Epidermal melanocyte (primary cell): ENCODE data around the gene RNF167.

Source experiments
- DNase-seq: peaks from one replicate; pipeline ENCODE4 v3.0.0; 2011; ENCODE audit warnings: low spot score; ENCODE audit not compliant: insufficient read length

Gene RNF167

DNA sequence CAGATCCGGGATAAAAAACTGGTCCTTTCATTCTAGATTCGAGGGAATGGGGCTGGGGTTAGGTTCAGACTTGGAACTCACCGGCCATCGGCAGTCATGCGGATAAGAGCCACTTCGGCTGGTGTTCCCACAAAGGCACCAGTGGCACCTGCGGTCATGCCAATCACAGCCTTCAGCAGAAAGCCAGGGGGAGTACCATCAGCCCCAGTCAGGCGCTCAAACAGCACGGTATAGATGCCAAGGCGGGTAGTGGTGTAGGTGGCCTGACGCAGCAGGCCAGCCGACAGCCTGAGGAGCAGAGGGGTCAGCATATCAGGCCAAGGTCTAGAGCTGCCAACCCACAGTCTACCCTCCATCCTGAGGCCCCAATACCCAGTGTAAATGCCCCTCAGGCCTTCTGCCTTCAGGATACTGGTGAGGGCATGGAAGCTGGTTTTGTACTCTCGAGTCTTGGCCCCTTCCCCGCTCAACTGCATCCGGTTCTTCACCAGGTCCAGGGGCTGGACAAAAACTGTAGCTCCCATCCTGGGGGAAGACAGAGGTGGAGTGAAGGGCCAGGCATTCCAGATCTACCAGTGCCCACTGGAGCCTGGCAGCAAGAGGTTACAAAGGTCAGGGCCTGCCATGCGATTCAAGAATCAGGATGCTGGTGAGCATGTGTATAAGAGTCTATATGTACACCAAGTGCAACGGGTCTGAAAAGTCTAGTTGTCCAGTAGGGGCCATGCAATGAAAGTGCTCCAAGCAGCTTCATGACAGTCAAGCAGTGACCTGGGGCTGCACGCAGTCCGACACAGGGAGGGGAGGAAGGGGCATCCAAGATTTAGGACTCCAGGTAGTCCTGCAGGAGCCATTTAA is 1.2 kb upstream of the RNF167 start:
- peak; percentile 15 for DNase-seq

DNA sequence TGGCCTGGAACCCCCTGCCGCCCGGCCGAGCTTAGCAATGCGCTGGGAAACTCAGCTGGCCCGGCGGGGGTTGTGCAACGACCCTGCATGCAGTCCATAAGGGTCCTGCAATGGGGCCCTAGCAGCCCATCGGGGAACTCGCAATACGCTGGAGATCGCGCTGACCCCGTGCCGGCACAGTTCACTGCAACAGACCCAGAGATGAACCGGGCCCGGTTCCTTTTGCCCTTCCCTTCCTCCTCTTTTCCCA is 597 bp upstream of the RNF167 start:
- no peak for DNase-seq

DNA sequence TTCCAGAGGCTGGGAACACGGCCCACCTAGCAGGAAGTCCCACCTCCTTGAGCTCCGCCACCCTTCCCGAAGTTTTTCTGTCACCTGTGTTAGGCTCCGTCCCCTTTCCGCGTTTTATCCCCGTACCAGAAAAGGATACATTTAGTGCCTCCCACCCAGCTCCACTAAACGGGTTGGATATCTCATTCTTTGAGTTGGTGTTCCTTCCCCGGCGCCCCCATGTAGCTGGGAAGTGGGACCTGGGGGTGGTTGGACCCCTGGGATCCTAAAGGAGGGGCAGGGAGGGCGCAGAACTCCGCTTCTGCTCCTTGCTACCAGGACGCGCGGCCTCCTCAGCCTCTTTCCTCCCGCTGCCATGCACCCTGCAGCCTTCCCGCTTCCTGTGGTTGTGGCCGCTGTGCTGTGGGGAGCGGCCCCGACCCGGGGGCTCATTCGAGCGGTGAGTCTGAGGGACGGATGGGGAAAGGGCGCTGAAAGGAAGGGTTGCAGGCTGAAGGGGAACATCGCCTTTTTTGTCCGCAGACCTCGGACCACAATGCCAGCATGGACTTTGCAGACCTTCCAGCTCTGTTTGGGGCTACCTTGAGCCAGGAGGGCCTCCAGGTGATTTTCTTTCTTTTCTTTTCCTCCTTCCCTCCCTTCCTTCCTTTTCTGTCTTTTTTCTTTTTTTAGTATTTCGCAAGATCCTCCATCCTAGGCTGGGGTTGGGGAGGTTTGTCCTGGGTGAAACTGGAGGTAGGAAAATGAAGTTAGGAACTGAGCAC is 669 bp downstream of the RNF167 start:
- peak; percentile 91 for DNase-seq

DNA sequence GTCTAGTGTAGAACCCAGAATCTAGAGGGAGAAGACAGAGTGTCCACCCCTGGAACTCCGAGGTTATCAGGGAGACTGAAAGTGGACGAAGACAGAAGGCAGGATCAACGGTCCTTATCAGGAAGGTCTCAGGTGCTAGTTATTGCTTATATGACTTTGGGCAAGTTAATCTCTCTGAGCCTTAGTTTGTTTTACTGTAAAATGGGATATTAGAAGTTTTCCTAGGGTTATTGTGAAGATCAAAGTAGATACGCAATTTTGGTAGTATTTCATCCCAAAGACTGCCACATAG is 1.2 kb downstream of the RNF167 start:
- no peak for DNase-seq

DNA sequence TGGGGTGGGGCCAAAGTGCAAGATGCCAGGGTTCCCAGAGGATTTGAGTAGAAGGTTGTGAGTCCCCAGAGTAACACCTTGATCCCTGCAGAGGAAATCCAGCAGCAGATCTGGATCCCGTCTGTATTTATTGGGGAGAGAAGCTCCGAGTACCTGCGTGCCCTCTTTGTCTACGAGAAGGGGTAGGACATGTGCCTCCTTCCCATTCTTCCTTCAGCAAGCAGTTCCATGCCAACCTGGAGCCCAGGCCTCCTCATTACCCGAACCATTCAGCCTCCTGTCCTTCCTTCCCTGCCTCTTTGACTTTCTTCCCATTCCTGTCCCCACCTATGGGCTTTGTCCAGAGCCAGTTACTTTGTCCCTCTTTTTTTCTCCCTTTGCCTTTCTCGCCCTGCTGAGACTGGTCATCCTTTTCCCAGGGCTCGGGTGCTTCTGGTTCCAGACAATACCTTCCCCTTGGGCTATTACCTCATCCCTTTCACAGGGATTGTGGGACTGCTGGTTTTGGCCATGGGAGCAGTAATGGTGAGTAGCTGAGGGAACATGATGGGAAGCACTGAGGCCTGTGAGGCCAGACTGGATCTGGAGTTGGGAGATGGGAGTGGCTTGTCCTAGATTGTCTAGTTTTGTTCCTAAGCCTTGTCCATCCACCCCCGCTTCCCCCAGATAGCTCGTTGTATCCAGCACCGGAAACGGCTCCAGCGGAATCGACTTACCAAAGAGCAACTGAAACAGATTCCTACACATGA is 2.9 kb downstream of the RNF167 start:
- DNase-seq = no peak

DNA sequence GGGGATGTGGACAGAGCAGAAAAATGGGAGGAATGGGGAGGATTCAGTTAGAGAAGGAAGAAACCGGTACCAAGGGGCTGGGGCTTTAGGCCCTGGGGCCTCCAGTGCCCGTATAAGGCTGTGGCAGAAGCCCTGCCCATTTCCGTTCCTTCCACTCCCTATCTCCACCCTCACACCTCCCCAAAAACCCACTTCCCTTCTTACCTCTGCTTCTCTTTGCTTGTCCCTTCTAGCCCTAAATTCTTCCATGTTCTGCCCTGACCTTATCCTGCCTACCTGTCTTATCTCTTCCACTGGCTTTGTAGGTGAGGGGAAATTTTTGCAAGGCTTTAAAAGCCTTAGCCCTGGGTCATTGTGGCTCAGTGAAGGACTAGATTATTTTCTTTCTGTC is 4.1 kb downstream of the RNF167 start:
- DNase-seq = peak; percentile 10

DNA sequence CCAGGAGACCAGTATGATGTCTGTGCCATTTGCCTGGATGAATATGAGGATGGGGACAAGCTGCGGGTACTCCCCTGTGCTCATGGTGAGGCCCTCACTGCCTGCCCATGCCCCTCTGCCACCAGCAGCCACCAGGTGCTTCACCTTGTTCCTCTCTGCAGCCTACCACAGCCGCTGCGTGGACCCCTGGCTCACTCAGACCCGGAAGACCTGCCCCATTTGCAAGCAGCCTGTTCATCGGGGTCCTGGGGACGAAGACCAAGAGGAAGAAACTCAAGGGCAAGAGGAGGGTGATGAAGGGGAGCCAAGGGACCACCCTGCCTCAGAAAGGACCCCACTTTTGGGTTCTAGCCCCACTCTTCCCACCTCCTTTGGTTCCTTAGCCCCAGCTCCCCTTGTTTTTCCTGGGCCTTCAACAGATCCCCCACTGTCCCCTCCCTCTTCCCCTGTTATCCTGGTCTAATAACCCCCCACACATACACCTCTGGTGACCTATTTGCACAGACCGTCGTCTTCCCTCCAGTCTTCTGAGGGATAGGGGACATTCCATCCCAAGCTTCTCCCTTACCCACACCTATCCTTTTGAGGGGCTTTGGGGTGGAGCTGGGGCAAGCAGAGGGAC is 4.6 kb downstream of the RNF167 start:
- DNase-seq = peak; percentile 5

DNA sequence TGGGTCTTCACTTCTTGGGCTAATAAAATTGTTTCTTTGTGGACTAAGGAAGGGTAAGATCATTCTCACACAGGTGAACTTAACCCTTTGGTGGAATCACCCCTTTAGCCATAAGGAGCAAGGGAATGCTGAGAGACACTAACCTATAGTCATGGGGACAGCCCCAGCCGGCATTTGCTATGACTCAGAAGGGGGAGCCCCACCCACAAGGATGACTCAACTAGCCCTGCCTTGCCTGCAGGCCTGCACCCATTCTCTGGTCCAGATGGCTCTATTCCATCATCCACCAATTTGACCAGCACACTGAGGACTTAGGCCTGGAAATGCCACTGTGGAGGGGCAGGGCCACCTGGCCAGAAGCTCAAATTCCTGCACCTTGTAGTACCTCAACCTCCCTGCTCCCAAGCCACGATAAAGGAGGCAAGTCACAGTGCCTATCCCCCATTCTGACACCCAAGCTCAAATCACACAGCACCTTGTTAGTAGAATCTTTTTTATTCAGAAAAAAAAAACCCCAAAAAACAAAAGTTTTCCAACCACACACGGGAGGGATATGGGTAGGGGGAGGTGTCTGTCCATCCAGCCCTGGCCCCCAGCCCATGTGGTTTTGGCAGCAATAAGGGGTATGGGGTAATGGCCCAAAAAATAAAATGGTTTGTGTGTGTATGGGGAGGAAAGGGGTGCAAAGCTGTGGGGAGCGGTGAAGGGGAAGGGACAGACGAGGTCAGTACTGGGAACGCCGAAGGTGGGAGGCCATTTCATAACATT is 5.3 kb downstream of the RNF167 start:
- DNase-seq = peak; percentile 34

DNA sequence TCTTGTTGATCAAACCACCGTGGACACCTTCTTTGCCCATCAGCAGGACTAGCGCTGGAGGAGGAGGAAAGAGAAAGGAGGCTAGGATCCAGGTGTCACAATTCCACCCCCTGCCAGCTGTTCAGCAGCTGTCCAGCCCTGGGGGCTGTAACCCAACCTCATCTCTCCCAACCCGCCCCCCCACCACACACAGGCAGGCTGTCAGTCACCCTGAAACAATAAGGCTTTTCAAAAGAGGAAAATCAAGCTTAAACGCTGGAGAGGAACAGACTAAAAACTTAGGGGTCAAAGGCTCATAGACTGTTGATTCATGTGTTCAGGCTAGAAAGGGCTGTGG is 5.8 kb downstream of the RNF167 start:
- DNase-seq = peak; percentile 22

DNA sequence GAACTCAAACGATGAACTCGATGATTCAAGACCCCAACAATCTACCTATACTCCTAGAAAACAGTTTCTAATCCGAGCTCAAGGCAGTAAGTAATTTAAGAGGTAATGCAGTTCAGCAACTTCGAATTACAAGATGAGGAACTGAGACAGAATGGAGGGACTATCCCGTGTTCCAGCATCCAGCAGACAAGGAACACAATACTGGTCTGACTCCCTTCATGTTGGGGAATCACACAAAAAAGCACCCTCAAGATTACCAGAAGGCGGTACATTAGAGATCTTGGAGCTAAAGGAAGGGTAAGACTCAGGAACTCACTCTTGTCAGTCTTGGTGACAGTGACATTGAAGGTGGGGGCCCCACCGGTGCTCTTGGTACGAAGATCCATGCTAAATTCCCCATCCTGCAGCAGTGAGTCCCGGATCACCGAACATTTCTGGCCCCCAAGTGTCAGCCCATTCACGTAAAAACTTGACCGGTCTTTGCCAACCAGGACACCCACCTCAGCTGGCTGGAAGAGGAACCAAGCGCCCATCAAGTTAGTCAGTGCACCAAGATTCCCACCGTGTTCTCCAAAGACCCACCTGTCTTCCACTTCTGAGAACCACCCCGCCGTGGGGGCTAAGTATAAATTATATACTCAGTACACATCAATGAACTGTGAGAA is 6.4 kb downstream of the RNF167 start:
- peak; percentile 4 for DNase-seq

DNA sequence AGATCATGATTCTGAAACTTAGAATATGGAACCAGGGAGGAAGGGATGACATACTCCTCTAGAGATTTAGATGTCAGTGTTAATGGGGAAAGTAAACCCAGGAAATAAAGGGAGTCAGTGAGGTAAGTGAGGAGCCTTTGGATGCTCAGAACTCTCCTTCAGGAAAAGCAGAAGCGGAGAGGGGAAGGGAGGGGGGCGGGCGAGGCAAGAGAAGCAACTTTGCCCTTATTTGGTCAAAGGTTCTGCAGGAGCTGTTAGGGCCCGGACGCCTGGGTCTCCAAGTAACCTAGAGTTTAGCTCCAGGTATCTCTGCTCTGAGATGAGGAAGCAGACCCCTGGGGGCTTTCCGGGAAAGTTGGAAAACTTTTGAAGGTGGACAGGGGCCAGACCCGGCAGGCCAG is 6.9 kb downstream of the RNF167 start:
- DNase-seq = peak; percentile 12

DNA sequence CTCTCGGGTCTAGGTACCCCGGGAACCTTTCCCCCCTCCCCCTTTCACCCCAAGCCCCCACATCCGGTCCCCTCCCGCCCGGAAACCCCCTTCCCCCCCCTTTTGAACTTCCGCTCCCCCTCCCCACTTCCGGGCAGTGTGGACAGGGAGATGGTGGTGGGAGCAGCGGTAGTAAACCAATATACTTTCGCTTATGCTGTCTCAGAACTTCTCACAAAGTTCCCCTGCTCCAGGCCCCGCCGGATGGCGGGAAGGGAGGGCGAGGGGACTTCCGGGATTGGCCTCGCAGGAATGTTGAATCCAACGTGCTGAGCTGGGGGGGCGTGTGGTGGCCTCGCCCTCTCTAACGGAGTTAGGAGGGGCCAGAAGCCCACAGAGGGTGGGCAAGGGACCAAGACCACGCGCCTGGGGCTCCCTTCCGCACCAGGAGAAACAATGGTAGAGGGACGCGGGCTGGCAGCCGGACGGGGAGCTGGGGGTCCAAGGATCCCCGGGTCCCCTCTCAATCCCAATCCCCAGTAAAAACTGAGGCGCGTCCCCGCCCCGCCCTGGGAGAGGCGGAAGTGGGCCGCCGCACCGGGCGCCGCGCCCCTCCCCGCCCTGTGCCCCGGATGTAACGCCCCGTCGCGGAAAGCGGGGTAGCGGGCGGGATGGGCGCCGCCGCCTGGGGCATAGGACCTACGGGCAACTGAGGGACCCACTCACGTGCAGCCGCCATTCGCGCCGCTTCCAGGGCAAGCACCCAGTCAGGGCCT is 7.5 kb downstream of the RNF167 start:
- DNase-seq = peak; percentile 21

DNA sequence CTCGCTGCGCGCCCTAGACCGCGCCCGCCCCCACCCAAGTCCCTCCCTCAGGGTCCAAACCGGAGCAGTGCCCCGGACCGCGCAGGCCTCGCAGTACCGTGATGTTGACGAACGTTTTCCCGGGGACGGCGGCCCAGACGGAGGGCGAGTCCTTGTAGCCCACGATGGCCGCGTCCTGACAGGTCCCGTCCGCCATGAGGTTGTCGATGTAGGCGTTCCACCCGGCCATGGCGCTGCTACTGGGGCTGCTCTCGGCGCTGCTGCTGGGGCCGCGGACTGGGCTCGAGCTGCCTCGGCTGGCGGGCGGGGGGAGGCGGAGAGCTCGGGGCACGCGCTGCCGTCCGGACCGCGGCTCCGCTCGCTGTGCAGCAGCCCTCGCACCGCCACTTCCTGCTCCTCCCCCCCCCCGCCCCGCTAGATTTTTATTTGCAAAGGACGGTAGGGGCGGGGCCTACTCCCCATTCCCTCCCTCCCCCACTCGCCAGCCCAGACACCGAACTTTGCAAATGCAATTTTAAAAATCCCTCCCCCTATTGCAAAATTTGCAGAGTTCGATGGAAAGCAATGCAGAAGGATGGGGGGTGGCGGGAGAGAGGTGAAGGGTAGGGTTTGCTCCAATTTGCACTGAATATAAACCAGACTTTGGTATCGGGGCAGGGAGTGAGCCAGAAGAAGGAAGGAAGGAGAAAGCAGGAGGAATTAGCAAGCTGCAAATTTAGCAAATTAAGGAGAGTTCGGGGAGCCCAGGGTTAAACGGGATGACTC is 8.3 kb downstream of the RNF167 start, which contains the start of gene PFN1:
PFN1 (minus strand) TSS at position 365 of the 765 bp plus-strand sequence; CDS start at position 229, 136 bp downstream.
- peak; percentile 93 for DNase-seq

DNA sequence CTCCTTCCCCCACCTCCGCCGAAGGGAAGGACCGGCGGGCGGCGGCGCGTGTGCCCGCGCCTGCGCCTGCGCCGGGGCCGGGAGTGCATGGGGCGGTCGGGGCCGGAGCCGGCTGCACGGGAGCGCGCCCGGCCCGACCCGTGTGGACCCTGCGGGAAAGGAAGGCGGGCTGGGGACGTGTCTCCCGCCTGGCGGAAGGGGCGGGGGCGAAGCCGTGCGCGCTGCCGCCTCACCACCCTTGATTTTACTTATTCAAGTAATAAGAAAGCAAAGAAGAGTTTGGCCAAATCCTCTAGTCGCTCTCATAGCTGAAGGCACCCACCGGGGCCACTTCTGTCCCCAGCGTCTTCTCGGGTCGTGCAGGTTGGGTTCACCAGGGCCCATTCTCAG is 8.9 kb downstream of the RNF167 start:
- peak; percentile 97 for DNase-seq

DNA sequence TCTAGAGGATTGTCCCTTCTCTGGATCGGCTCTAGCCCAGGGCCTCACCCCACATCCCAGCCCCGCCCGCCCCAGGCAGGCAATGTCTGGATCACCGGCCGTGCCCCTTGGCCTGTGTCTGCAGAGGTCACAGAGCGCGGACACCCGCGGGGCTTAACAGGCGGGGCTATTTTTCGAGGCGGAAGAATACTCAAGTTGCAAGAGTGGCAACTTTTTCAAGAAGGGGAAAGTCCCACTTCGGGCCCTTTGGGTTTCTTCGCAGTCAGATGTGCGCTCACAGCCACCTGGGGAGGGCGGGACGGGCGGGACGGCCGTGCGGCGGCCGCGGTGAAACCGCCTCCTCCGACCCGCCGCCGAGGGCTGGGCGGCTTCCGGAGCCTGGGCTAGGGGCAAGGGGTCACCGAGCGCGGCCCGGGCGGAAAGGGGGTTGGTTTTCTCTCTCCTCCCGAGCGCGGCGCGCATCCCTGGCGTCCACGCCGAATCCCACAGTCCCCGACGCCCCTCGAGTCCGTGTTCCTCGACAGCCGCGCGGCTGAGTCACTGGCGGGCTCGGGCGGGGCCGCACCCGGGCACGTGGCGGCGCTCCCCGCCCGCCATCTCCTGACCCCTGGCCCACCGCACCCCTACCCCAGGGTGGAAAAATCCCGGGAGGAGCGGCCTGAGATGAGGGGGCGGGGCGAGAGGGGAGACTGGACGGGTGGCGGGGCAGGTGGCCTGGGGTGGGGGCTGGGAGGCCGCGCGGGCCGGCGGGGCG is 9.4 kb downstream of the RNF167 start:
- DNase-seq = peak; percentile 38

DNA sequence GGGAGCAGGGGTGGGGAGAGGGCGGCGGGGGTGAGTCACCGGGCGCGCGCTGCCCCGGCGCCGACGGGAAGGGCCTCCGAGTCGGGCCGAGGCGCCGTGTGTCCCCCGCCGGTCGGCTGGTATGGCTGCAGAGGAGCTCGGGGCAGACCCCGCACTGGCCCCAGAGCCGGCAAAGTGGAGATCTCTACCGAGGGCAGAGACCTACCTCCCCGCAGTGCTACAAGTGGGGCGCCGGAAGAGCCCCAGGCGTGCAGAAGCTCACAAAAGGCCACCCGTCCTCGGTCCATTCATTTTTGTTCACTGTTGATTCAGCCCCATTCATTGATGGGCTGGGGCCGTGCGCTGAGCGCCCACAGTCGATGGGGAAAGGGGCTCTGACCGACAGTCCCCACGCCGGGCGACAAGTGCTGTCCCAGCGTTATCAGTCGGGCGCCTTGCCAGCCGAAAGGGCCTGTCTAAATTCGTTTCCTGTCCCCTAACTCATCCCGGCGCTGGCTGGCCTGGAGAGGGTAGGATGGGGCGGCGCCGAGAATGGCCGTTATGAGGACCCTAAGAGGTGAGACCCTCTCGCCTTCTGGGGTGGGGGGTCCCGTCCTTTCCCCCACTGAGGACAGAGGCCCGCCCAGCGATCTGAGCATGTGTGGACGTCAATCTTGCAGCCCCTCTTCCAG is 10.1 kb downstream of the RNF167 start:
- DNase-seq = no peak

DNA sequence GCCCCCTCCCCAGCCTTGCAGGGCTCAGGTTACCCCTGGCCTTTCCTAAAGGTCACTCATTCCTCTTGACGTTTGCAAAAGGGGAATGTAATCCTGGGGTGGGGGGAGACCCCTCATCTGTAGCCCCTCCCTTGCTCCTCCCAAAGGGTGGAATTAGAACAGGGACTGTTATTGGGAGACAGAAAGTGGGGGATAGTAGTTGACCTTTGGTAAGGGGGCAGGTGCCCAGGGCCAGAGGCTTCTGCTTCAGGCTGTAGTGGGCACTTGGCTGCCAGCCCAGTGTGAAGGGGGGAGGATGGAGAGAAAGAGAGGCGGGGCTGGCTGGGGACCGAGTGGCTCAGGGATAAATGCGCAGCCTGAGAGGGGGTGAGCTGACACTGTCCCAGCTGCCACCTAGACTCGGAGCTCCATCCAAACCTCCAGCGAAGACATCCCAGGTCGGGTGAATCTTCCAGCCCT is 10.7 kb downstream of the RNF167 start, which contains the start of gene ENO3:
ENO3 (plus strand) TSS at position 374 of the 459 bp plus-strand sequence. CDS start 711 bp downstream, outside the sequence.
- DNase-seq = no peak

DNA sequence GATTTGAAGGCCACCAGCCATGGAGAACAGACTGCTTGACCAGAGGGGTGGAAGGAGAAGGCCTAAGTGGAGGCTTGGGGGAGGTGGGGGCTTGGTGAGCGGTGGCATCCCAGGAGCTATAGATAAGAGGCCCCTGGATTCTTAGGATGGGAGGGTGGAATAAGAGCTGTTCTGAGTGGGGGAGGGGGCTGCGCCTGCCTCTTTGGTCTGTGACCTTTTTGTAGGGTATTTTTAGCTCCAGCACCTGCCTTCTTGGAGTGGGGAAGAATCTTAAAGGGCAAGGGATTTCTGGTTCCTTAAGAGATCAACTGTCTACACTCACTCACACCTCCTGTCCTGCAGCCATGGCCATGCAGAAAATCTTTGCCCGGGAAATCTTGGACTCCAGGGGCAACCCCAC is 11.4 kb downstream of the RNF167 start:
- no peak for DNase-seq
